CD4-positive, alpha-beta memory T cell (primary cell): Measurements from ENCODE around the gene ABCB8. TPM values are rescaled to one million over a fixed set of nuclear protein-coding genes. Genes with fewer than 3 reads are reported as not detected.

ENCODE experiments used
- CTCF ChIA-PET: fragments of 350-600 bp; sonication (Branson Sonifier 250); formaldehyde crosslinking; loops from one replicate; lab custom pipeline; 2021; ENCODE audit warnings: inconsistent platforms; ENCODE audit not compliant: partially characterized antibody; lab: Charles Lee
- POLR2A ChIA-PET: fragments of 350-600 bp; sonication (Branson Sonifier 250); formaldehyde crosslinking; loops from one replicate; lab custom pipeline; 2021; ENCODE audit not compliant: partially characterized antibody; lab: Charles Lee
- DNase-seq, 5 donors: peaks; one replicate each; pipeline versions ENCODE4 v3.0.0 to v3.0.0-alpha.2; 2020 to 2022; ENCODE audit warnings: mixed read lengths in 1 of 5
- H3K27ac ChIP-seq: one replicate; pipeline ENCODE4 v1.7.0; 2013; ENCODE audit warnings: low read depth, low read length
- H3K27me3 ChIP-seq: 2 replicates; pipeline ENCODE4 v1.7.0; 2013; ENCODE audit warnings: mild to moderate bottlenecking, low read length, moderate library complexity; ENCODE audit not compliant: insufficient read depth
- H3K36me3 ChIP-seq: 2 replicates; pipeline ENCODE4 v1.7.0; 2013; ENCODE audit warnings: mild to moderate bottlenecking, low read length, moderate library complexity; ENCODE audit not compliant: insufficient read depth
- H3K4me1 ChIP-seq: 2 replicates; pipeline ENCODE4 v1.7.0; 2013; ENCODE audit warnings: mild to moderate bottlenecking, low read length, moderate library complexity; ENCODE audit not compliant: insufficient read depth
- H3K4me3 ChIP-seq, 2 donors: one replicate each; pipeline ENCODE4 v1.7.0; 2013; ENCODE audit warnings: low read length in 2 of 2, mild to moderate bottlenecking in 1 of 2
- H3K9me3 ChIP-seq, 2 donors: one replicate each; pipeline ENCODE4 v1.7.0; 2013; ENCODE audit warnings: low read length in 2 of 2, control low read depth in 1 of 2; ENCODE audit not compliant: control insufficient read depth in 1 of 2
- H3K27ac Mint-ChIP-seq, 7 donors: one replicate each; pipeline ENCODE4 v1.8.0; 2020 to 2021; ENCODE audit warnings: mixed read lengths in 7 of 7, mild to moderate bottlenecking in 6 of 7, inconsistent platforms in 3 of 7, moderate library complexity in 3 of 7
- H3K27me3 Mint-ChIP-seq, 2 donors: one replicate each; pipeline ENCODE4 v1.8.0; 2020 to 2021; ENCODE audit warnings: mixed read lengths in 2 of 2
- H3K36me3 Mint-ChIP-seq, 2 donors: one replicate each; pipeline ENCODE4 v1.8.0; 2020 to 2021; ENCODE audit warnings: mixed read lengths in 2 of 2, inconsistent platforms in 1 of 2, mild to moderate bottlenecking in 1 of 2
- H3K4me1 Mint-ChIP-seq, 4 donors: one replicate each; pipeline ENCODE4 v1.8.0; 2020 to 2021; ENCODE audit warnings: mixed read lengths in 4 of 4, mild to moderate bottlenecking in 1 of 4
- H3K4me3 Mint-ChIP-seq, 8 donors: one replicate each; pipeline ENCODE4 v1.8.0; 2020 to 2021; ENCODE audit warnings: mixed read lengths in 8 of 8, mild to moderate bottlenecking in 7 of 8, moderate library complexity in 6 of 8, inconsistent platforms in 3 of 8
- H3K9me3 Mint-ChIP-seq, 8 donors: one replicate each; pipeline ENCODE4 v1.8.0; 2020 to 2021; ENCODE audit warnings: mixed read lengths in 8 of 8, mild to moderate bottlenecking in 5 of 8, inconsistent platforms in 3 of 8, moderate library complexity in 1 of 8
- intact Hi-C: fragments of 100-400 bp; cut with micrococcal nuclease; formaldehyde crosslinking; loops from one replicate; pipeline ENCODE4 v1.15.1; 2023
- polyA plus RNA-seq, 2 donors: library from polyadenylated mRNA; unstranded; fragments of 300-500 nt; fragmentation: Illumina TruSeq; gene quantifications; one replicate each; pipeline ENCODE4 v1.2.3, GENCODE V29; 2021
- total RNA-seq, 2 experiments: library from RNA; stranded (reverse); gene quantifications; one replicate each; pipeline ENCODE4 v1.2.3, GENCODE V29; 2021

The ABCB8 gene
- total and polyA plus RNA-seq, 4 experiments from 2014 or later = 17.8 to 75.8 (median 47.0) TPM

- Histone ChIP-seq H3K4me3 (peak overlapping the region; percentile 17 to 53), H3K27me3 (no peaks in the 10 kb centered on the region), H3K9me3 (no peaks in the 10 kb centered on the region), H3K4me1 (peaks cover 74% of the 10 kb centered on the region), H3K27ac (peak overlapping the region; percentile 69), H3K36me3 (no peaks in the 10 kb centered on the region)
- Mint-ChIP-seq H3K9me3 (peaks cover 0 to 2% (median 0%) of the 10 kb centered on the region in 8 donors), H3K27me3 (no peaks in the 10 kb centered on the region), H3K36me3 (peaks cover 0 to 8% of the 10 kb centered on the region in 2 donors), H3K27ac (peak overlapping the region; percentile 87 to 98 (median 96)), H3K4me3 (peak overlapping the region; percentile 80 to 90 (median 88)), H3K4me1 (peaks cover 39 to 81% (median 59%) of the 10 kb centered on the region in 4 donors)
- ChIA-PET CTCF (interaction anchor here (0.9 to 9.1 kb wide), 17 partner anchors 9 to 110 kb away, joined by 3 to 93 read pairs (median 5); partner anchors contain the start of genes ABCB8 and NOS3), POLR2A (interaction anchor here (0.5 to 13.0 kb wide), 13 partner anchors 10 to 1724 kb away, joined by 3 to 182 read pairs (median 7); partner anchors contain the start of genes ABCB8, ABCF2, FASTK and NOS3)
- peak; percentile 68 to 82 (median 74) for DNase-seq
- intact Hi-C loops = loop anchor here (1.0 kb wide), 1 partner anchor 33 kb away; no protein-coding TSS in a partner anchor
Measured at GRCh38 chr7:151008511-151009323, 19.5 kb upstream of the ABCB8 start.

DNA sequence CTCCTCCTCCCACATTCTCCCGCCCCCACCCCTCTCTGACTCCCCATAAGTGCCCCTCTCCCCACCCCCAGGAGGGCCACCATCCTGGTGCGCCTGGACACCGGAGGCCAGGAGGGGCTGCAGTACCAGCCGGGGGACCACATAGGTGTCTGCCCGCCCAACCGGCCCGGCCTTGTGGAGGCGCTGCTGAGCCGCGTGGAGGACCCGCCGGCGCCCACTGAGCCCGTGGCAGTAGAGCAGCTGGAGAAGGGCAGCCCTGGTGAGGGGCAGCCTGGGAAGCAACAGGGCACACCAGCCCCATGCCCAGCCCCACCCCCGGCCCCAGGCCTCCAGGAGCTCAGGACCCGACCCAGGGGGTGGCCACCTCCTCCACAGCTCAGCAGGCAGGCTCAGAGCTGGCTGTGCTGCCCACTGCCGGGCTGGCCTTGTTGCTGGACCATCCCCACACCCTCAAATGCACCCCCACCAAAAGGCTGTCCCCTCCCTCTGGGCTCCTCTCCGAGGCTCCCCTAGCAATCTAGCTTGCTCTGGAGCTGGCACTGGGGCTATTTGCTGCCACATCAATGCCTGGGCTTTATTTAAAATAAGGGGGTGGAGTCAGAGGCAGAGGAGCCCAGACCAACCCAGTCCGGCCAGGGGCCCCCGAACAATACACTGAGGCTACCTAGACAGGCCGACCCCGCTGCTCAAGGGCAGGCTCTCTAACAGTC is 18.8 kb upstream of the ABCB8 start:
- intact Hi-C loops = loop anchor here (10.0 kb wide), 1 partner anchor 335 kb away; the partner anchor contains the start of gene NUB1
- Histone ChIP-seq H3K4me3 (no peak overlapping the region), H3K4me1 (peaks cover 82% of the 10 kb centered on the region), H3K9me3 (no peaks in the 10 kb centered on the region), H3K36me3 (no peaks in the 10 kb centered on the region), H3K27me3 (no peaks in the 10 kb centered on the region), H3K27ac (peak overlapping the region; percentile 69)
- H3K36me3 Mint-ChIP-seq = peaks cover 1 to 7% of the 10 kb centered on the region in 2 donors
- H3K27me3 Mint-ChIP-seq = no peaks in the 10 kb centered on the region
- peak overlapping the region; percentile 66 to 99 (median 97) for H3K27ac Mint-ChIP-seq
- H3K9me3 Mint-ChIP-seq = peaks cover 0 to 2% (median 0%) of the 10 kb centered on the region in 8 donors
- DNase-seq = peak in 1 of 5 donors; percentile 31
- CTCF ChIA-PET = interaction anchor here (1.0 to 9.1 kb wide), 14 partner anchors 9 to 654 kb away, joined by 3 to 93 read pairs (median 12); partner anchors contain the start of genes ABCB8 and NOS3
- H3K4me1 Mint-ChIP-seq = peaks cover 44 to 88% (median 65%) of the 10 kb centered on the region in 4 donors
- POLR2A ChIA-PET = interaction anchor here (0.5 to 13.0 kb wide), 14 partner anchors 9 to 1724 kb away, joined by 3 to 182 read pairs (median 8); partner anchors contain the start of genes ABCB8, ABCF2, NOS3 and TMUB1
- H3K4me3 Mint-ChIP-seq = peak overlapping the region in 6 of 8 donors; percentile 13 to 89 (median 50)

- Histone ChIP-seq H3K9me3 (no peaks in the 10 kb centered on the region), H3K4me1 (peaks cover 86% of the 10 kb centered on the region), H3K36me3 (no peaks in the 10 kb centered on the region), H3K27me3 (no peaks in the 10 kb centered on the region), H3K4me3 (no peak overlapping the region), H3K27ac (peak overlapping the region; percentile 69)
- peak overlapping the region in 5 of 8 donors; percentile 69 to 89 (median 76) for H3K4me3 Mint-ChIP-seq
- H3K4me1 Mint-ChIP-seq = peaks cover 47 to 93% (median 69%) of the 10 kb centered on the region in 4 donors
- ChIA-PET POLR2A (interaction anchor here (0.7 to 13.0 kb wide), 14 partner anchors 9 to 1141 kb away, joined by 3 to 182 read pairs (median 8); partner anchors contain the start of genes ABCB8, NOS3, REPIN1 and TMUB1), CTCF (interaction anchor here (1.0 to 9.1 kb wide), 12 partner anchors 8 to 655 kb away, joined by 3 to 93 read pairs (median 14); partner anchors contain the start of genes ABCB8, ATG9B and NOS3)
- peaks cover 0 to 2% (median 0%) of the 10 kb centered on the region in 8 donors for H3K9me3 Mint-ChIP-seq
- intact Hi-C loops = loop anchor here (10.0 kb wide), 1 partner anchor 335 kb away; the partner anchor contains the start of gene NUB1
- H3K27ac Mint-ChIP-seq = peak overlapping the region; percentile 91 to 99 (median 97)
- H3K36me3 Mint-ChIP-seq = peaks cover 1 to 5% of the 10 kb centered on the region in 2 donors
- H3K27me3 Mint-ChIP-seq = no peaks in the 10 kb centered on the region
- peak in 1 of 5 donors; percentile 38 for DNase-seq
Measured at GRCh38 chr7:151010037-151010306, 18.3 kb upstream of the ABCB8 start.

DNA sequence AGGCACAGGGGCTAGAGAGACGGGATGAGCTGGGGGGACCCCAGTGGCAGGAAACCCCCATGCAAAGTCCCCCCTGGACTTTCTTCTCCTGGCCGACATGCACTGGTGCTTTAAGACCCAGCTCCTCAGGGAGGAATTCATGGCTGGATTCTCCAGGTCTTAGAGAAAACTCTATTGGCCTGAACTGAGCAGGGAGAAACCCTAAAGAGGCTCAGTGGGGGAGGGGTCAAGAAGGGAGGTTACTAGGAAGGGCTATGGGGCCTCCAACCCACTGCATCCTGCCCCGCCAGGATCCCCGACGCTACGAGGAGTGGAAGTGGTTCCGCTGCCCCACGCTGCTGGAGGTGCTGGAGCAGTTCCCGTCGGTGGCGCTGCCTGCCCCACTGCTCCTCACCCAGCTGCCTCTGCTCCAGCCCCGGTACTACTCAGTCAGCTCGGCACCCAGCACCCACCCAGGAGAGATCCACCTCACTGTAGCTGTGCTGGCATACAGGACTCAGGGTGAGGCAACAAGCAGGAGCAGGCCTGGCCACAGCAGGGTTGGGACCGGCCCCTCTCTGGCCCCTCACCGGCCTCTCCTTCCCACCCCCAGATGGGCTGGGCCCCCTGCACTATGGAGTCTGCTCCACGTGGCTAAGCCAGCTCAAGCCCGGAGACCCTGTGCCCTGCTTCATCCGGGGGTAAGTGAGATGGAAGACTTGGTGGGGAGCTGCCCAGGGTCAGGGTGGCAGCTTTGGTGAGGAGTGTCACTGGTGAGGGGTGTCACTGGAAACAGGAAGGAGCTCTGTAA is 17.7 kb upstream of the ABCB8 start:
- no peaks in the 10 kb centered on the region for H3K36me3 ChIP-seq
- peak overlapping the region; percentile 6 to 65 for H3K4me3 ChIP-seq
- DNase-seq = peak; percentile 48 to 68 (median 56)
- ChIA-PET POLR2A (interaction anchor here (0.7 to 13.0 kb wide), 18 partner anchors 8 to 1141 kb away, joined by 3 to 182 read pairs (median 5); partner anchors contain the start of genes ABCB8, FASTK, NOS3 and REPIN1), CTCF (interaction anchor here (1.0 to 9.1 kb wide), 16 partner anchors 7 to 655 kb away, joined by 3 to 93 read pairs (median 6); partner anchors contain the start of genes ABCB8, ATG9B and NOS3)
- no peaks in the 10 kb centered on the region for H3K27me3 ChIP-seq
- peak overlapping the region; percentile 69 for H3K27ac ChIP-seq
- peaks cover 52 to 95% (median 72%) of the 10 kb centered on the region in 4 donors for H3K4me1 Mint-ChIP-seq
- peaks cover 0 to 2% (median 0%) of the 10 kb centered on the region in 8 donors for H3K9me3 Mint-ChIP-seq
- peaks cover 1 to 5% of the 10 kb centered on the region in 2 donors for H3K36me3 Mint-ChIP-seq
- no peaks in the 10 kb centered on the region for H3K27me3 Mint-ChIP-seq
- H3K27ac Mint-ChIP-seq = peak overlapping the region; percentile 91 to 99 (median 97)
- peak overlapping the region; percentile 68 to 89 (median 75) for H3K4me3 Mint-ChIP-seq
- intact Hi-C loops = loop anchor here (10.0 kb wide), 1 partner anchor 334 kb away; the partner anchor contains the start of gene NUB1
- peaks cover 92% of the 10 kb centered on the region for H3K4me1 ChIP-seq
- H3K9me3 ChIP-seq = no peaks in the 10 kb centered on the region

GRCh38 chr7:151011097-151011409 is 17.2 kb upstream of the ABCB8 start:
- H3K4me1 ChIP-seq = peaks cover 97% of the 10 kb centered on the region
- Mint-ChIP-seq H3K9me3 (peaks cover 0 to 2% (median 0%) of the 10 kb centered on the region in 8 donors), H3K36me3 (peaks cover 1 to 5% of the 10 kb centered on the region in 2 donors), H3K4me1 (peaks cover 53 to 94% (median 74%) of the 10 kb centered on the region in 4 donors), H3K4me3 (peak overlapping the region; percentile 68 to 89 (median 75)), H3K27ac (peak overlapping the region; percentile 91 to 99 (median 97)), H3K27me3 (no peaks in the 10 kb centered on the region)
- H3K36me3 ChIP-seq = no peaks in the 10 kb centered on the region
- POLR2A ChIA-PET = interaction anchor here (0.7 to 13.0 kb wide), 15 partner anchors 8 to 1133 kb away, joined by 3 to 182 read pairs (median 7); partner anchors contain the start of genes ABCB8, FASTK, NOS3 and TMUB1
- CTCF ChIA-PET = interaction anchor here (1.0 to 9.1 kb wide), 15 partner anchors 7 to 101 kb away, joined by 3 to 93 read pairs (median 7); partner anchors contain the start of genes ABCB8, ATG9B and NOS3
- no peak for DNase-seq
- intact Hi-C loops = loop anchor here (10.0 kb wide), 1 partner anchor 334 kb away; the partner anchor contains the start of gene NUB1
- no peaks in the 10 kb centered on the region for H3K27me3 ChIP-seq
- H3K9me3 ChIP-seq = no peaks in the 10 kb centered on the region
- peak overlapping the region; percentile 6 to 65 for H3K4me3 ChIP-seq
- peak overlapping the region; percentile 69 for H3K27ac ChIP-seq
